HG03439 (cell line): ENCODE data around the gene UNC5C.

Experiments used
- ATAC-seq: cut with Tn5 transposase; IDR thresholded peaks from one replicate; pipeline ENCODE4 v1.9.1; 2021; ENCODE audit warnings: mild to moderate bottlenecking, moderate library complexity; ENCODE audit not compliant: unreplicated experiment

The UNC5C gene

GRCh38 chr4:95548738-95549245, at the start of gene UNC5C:
Gene UNC5C (minus strand): TSS chr4:95548973.
- ATAC-seq: no peak

- ATAC-seq: no peak
Observed at GRCh38 chr4:95596676-95597075, 47.9 kb upstream of the UNC5C start.

GRCh38 chr4:95594629-95595028, 45.9 kb upstream of the UNC5C start:
- ATAC-seq: no peak

- no peak for ATAC-seq
Observed at GRCh38 chr4:95594013-95594412, 45.2 kb upstream of the UNC5C start.

- ATAC-seq: no peak
Observed at GRCh38 chr4:95591278-95591677, 42.5 kb upstream of the UNC5C start.

- no peak for ATAC-seq
Observed at GRCh38 chr4:95590615-95591014, 41.8 kb upstream of the UNC5C start.

- no peak for ATAC-seq
Observed at GRCh38 chr4:95585016-95585695, 36.4 kb upstream of the UNC5C start.

GRCh38 chr4:95580226-95580625, 31.5 kb upstream of the UNC5C start:
- ATAC-seq: no peak

- ATAC-seq: no peak
Observed at GRCh38 chr4:95572304-95572991, 23.7 kb upstream of the UNC5C start.

- ATAC-seq: no peak
Observed at GRCh38 chr4:95571577-95571976, 22.8 kb upstream of the UNC5C start.

- ATAC-seq: no peak
Observed at GRCh38 chr4:95563638-95564337, 15.0 kb upstream of the UNC5C start.

GRCh38 chr4:95560774-95561173, 12.0 kb upstream of the UNC5C start:
- ATAC-seq: no peak

- ATAC-seq: no peak
Observed at GRCh38 chr4:95556207-95556859, 7.6 kb upstream of the UNC5C start.

GRCh38 chr4:95552942-95553550, 4.3 kb upstream of the UNC5C start:
- no peak for ATAC-seq

GRCh38 chr4:95551653-95552052, 2.9 kb upstream of the UNC5C start:
- no peak for ATAC-seq

GRCh38 chr4:95550115-95550987, 1.6 kb upstream of the UNC5C start:
- ATAC-seq: no peak

- ATAC-seq: peak; percentile 96
Observed at GRCh38 chr4:95549246-95550114, 707 bp upstream of the UNC5C start.

GRCh38 chr4:95547715-95548471, 880 bp downstream of the UNC5C start:
- no peak for ATAC-seq
